Breast epithelium (tissue), 4 donors: Measurements from ENCODE around the gene BICC1. TPM values are rescaled to one million over a fixed set of nuclear protein-coding genes. Genes with fewer than 3 reads are reported as not detected.

ENCODE experiments used
- DNase-seq, 2 donors: peaks; one replicate each; pipeline ENCODE4 v3.0.0-alpha.2; 2019; ENCODE audit warnings: low spot score in 2 of 2
- H3K27ac ChIP-seq, 2 donors: fragments of 200-600 bp; sonication (generic) in 1 of 2; one replicate each; pipeline ENCODE4 v1.5.1; 2016 to 2019; ENCODE audit warnings: mild to moderate bottlenecking in 1 of 2
- H3K27me3 ChIP-seq, 2 donors: fragments of 200-600 bp; sonication (generic) in 1 of 2; one replicate each; pipeline versions ENCODE4 v1.5.1 to v1.6.0; 2017 to 2019; ENCODE audit warnings: control low read depth in 1 of 2, mild to moderate bottlenecking in 1 of 2
- H3K36me3 ChIP-seq: fragments of 200-600 bp; one replicate; pipeline ENCODE4 v1.5.1; 2019
- H3K4me1 ChIP-seq, 2 donors: fragments of 200-600 bp; sonication (generic); one replicate each; pipeline ENCODE4 v1.5.1; 2016 to 2019; ENCODE audit warnings: control low read depth in 1 of 2
- H3K4me3 ChIP-seq, 3 donors: fragments of 200-600 bp; sonication (generic); 1 replicate in 2 of 3; 2 replicates in 1 of 3; pipeline ENCODE4 v1.5.1; 2016 to 2019; ENCODE audit warnings: mild to moderate bottlenecking in 3 of 3, moderate library complexity in 2 of 3
- H3K9me3 ChIP-seq, 2 donors: fragments of 200-600 bp; sonication (generic) in 1 of 2; one replicate each; pipeline ENCODE4 v1.5.1; 2016 to 2019; ENCODE audit warnings: control low read depth in 1 of 2
- CTCF ChIP-seq, 3 donors: fragments of 450-650 bp; IDR thresholded peaks; one replicate each; pipeline ENCODE4 v1.5.1; 2016 to 2017; ENCODE audit warnings: antibody characterized with exemption in 3 of 3, mild to moderate bottlenecking in 3 of 3, moderate library complexity in 3 of 3
- POLR2A ChIP-seq: fragments of 450-650 bp; IDR thresholded peaks from one replicate; pipeline ENCODE4 v1.6.1; 2016; ENCODE audit warnings: antibody characterized with exemption, mild to moderate bottlenecking, moderate library complexity
- POLR2AphosphoS5 ChIP-seq, 3 donors: sonication (generic); formaldehyde crosslinking; IDR thresholded peaks; one replicate each; pipeline ENCODE4 v1.6.1; 2017; ENCODE audit warnings: antibody characterized with exemption in 3 of 3
- intact Hi-C: fragments of 100-400 bp; cut with DNase I; formaldehyde crosslinking; loops from one replicate; pipeline ENCODE4 v1.15.1; 2023; ENCODE audit warnings: low total_unique reads
- total RNA-seq, 3 donors: library from RNA; depleted of rRNA; stranded (reverse); fragments of >200 nt; gene quantifications; one replicate each; pipeline ENCODE4 v1.1.0, GENCODE V29; 2016

The BICC1 gene
- total RNA-seq, 3 donors from 2014 or later: 24.3 to 35.5 (median 26.2) TPM

- TF ChIP-seq POLR2A (no peak), CTCF (IDR thresholded peaks at IDR 0.05) (no peak), POLR2AphosphoS5 (IDR thresholded peaks at IDR 0.05) (no peak)
- no peaks in the 10 kb centered on the region for H3K36me3 ChIP-seq
- H3K9me3 ChIP-seq: no peaks in the 10 kb centered on the region
- H3K27ac ChIP-seq: no peak overlapping the region
- no peaks in the 10 kb centered on the region for H3K4me1 ChIP-seq
- no peak for DNase-seq
- no peaks in the 10 kb centered on the region for H3K27me3 ChIP-seq
- intact Hi-C loops: no loop called here
- H3K4me3 ChIP-seq: no peak overlapping the region
Measured at GRCh38 chr10:58627392-58627791, 114.7 kb downstream of the BICC1 start.

GRCh38 chr10:58631715-58632114, 119.0 kb downstream of the BICC1 start:
- no peak overlapping the region for H3K4me3 ChIP-seq
- TF ChIP-seq POLR2AphosphoS5 (IDR thresholded peaks at IDR 0.05) (no peak), CTCF (IDR thresholded peaks at IDR 0.05) (no peak), POLR2A (no peak)
- H3K36me3 ChIP-seq: no peaks in the 10 kb centered on the region
- no peak overlapping the region for H3K27ac ChIP-seq
- intact Hi-C loops: no loop called here
- no peaks in the 10 kb centered on the region for H3K9me3 ChIP-seq
- H3K4me1 ChIP-seq: no peaks in the 10 kb centered on the region
- H3K27me3 ChIP-seq: no peaks in the 10 kb centered on the region
- DNase-seq: no peak

- intact Hi-C loops: no loop called here
Measured at GRCh38 chr10:58632216-58632615, 119.5 kb downstream of the BICC1 start.

GRCh38 chr10:58637352-58637751, 124.7 kb downstream of the BICC1 start:
- Histone ChIP-seq H3K4me1 (no peaks in the 10 kb centered on the region), H3K4me3 (no peak overlapping the region), H3K9me3 (no peaks in the 10 kb centered on the region), H3K27me3 (no peaks in the 10 kb centered on the region), H3K27ac (peak overlapping the region; percentile 64 to 79), H3K36me3 (no peaks in the 10 kb centered on the region)
- intact Hi-C loops: no loop called here
- TF ChIP-seq CTCF (IDR thresholded peaks at IDR 0.05) (no peak), POLR2A (no peak), POLR2AphosphoS5 (IDR thresholded peaks at IDR 0.05) (no peak)
- peak in 1 of 2 donors; percentile 55 for DNase-seq

More at GRCh38 chr10:58632216-58632615, 119.5 kb downstream of the BICC1 start:
- H3K4me1 ChIP-seq: no peaks in the 10 kb centered on the region
- H3K36me3 ChIP-seq: no peaks in the 10 kb centered on the region
- no peak for DNase-seq
- no peaks in the 10 kb centered on the region for H3K27me3 ChIP-seq
- no peaks in the 10 kb centered on the region for H3K9me3 ChIP-seq
- no peak for TF ChIP-seq POLR2AphosphoS5 (IDR thresholded peaks at IDR 0.05)
- TF ChIP-seq POLR2A: no peak
- TF ChIP-seq CTCF (IDR thresholded peaks at IDR 0.05): no peak
- no peak overlapping the region for H3K27ac ChIP-seq
- H3K4me3 ChIP-seq: no peak overlapping the region

- no peak overlapping the region for H3K4me3 ChIP-seq
- intact Hi-C loops: no loop called here
- no peak for DNase-seq
- H3K27ac ChIP-seq: no peak overlapping the region
- no peaks in the 10 kb centered on the region for H3K4me1 ChIP-seq
- H3K9me3 ChIP-seq: no peaks in the 10 kb centered on the region
- no peak for TF ChIP-seq CTCF (IDR thresholded peaks at IDR 0.05)
- no peak for TF ChIP-seq POLR2AphosphoS5 (IDR thresholded peaks at IDR 0.05)
- TF ChIP-seq POLR2A: no peak
- H3K36me3 ChIP-seq: no peaks in the 10 kb centered on the region
- no peaks in the 10 kb centered on the region for H3K27me3 ChIP-seq
Measured at GRCh38 chr10:58638388-58638787, 125.7 kb downstream of the BICC1 start.
